HCT116 (cell line): ENCODE data around the gene PPM1D. TPM values are rescaled to one million over a fixed set of nuclear protein-coding genes. Genes with fewer than 3 reads are reported as not detected.

Experiments
- ATAC-seq: fragments of 200-7000 bp; cut with Tn5 transposase; 2 replicates; pipeline ENCODE4 v1.9.1; 2020; ENCODE audit warnings: mild to moderate bottlenecking, moderate library complexity
- BruUV-seq: library from RNA; stranded (reverse); fragments of 400-500 nt; replicated peaks from 2 replicates; lab custom pipeline; 2021; lab: Mats Ljungman, UMichigan
- CTCF ChIA-PET: fragments of 300-600 bp; sonication (Branson Sonifier 250); formaldehyde crosslinking; loops from one replicate; lab custom pipeline; 2021; ENCODE audit warnings: antibody characterized with exemption; lab: Charles Lee
- POLR2A ChIA-PET: fragments of 300-600, 350-600 bp; sonication (Branson Sonifier 250); formaldehyde crosslinking; loops from one replicate; lab custom pipeline; 2021; ENCODE audit warnings: antibody characterized with exemption; lab: Charles Lee
- RAD21 ChIA-PET, 2 experiments: fragments of 300-600 bp; sonication (Branson Sonifier 250); formaldehyde crosslinking; loops; one replicate each; lab custom pipeline; 2023; ENCODE audit warnings: low total read pairs in 2 of 2; ENCODE audit not compliant: uncharacterized antibody in 2 of 2, unreplicated experiment in 2 of 2, low non-redundant PET in 1 of 2; lab: Charles Lee
- DNase-seq: peaks from one replicate; pipeline ENCODE4 v3.0.0-alpha.2; 2010; ENCODE audit warnings: low read depth, low spot score
- H2AFZ ChIP-seq: fragments of 200-600 bp; shearing (Covaris generic), sonication (generic); 2 replicates; pipeline ENCODE4 v1.6.1; 2017; ENCODE audit warnings: low read depth, mixed run types, mixed read lengths, antibody characterized with exemption, low read length; ENCODE audit not compliant: poor library complexity, severe bottlenecking
- H3K27ac ChIP-seq: 2 replicates; pipeline ENCODE4 v1.5.1; 2012; ENCODE audit warnings: low read depth, low read length
- H3K27me3 ChIP-seq: fragments of 200-600 bp; sonication (generic); 2 replicates; pipeline ENCODE4 v1.6.1; 2016; ENCODE audit warnings: mixed run types, low read length, mixed read lengths; ENCODE audit not compliant: insufficient read depth
- H3K36me3 ChIP-seq, 2 experiments: fragments of 200-500 bp in 1 of 2; fragments of 200-600 bp in 1 of 2; sonication (Bioruptor generic) in 1 of 2; sonication (generic) in 1 of 2; 2 replicates each; pipeline versions ENCODE4 v1.5.1 to v1.6.1; 2014 to 2016; ENCODE audit warnings: low read length in 2 of 2, inconsistent platforms in 1 of 2, mixed read lengths in 1 of 2, mixed run types in 1 of 2; ENCODE audit not compliant: insufficient read depth in 2 of 2, control insufficient read depth in 1 of 2
- H3K4me1 ChIP-seq, 2 experiments: fragments of 200-600 bp in 1 of 2; sonication (generic) in 1 of 2; 2 replicates each; pipeline versions ENCODE4 v1.5.1 to v1.6.1; 2012 to 2017; ENCODE audit warnings: low read length in 2 of 2, inconsistent platforms in 1 of 2, mild to moderate bottlenecking in 1 of 2, mixed read lengths in 1 of 2, mixed run types in 1 of 2, moderate library complexity in 1 of 2; ENCODE audit not compliant: insufficient read depth in 2 of 2, control insufficient read depth in 1 of 2
- H3K4me2 ChIP-seq: fragments of 200-600 bp; sonication (generic); 2 replicates; pipeline ENCODE4 v1.6.1; 2017; ENCODE audit warnings: mixed run types, low read length, mixed read lengths
- H3K4me3 ChIP-seq, 2 experiments: fragments of 200-600 bp in 1 of 2; sonication (generic) in 1 of 2; replicated peaks in 1 of 2; 2 replicates each; pipeline ENCODE4 v1.5.1; 2011 to 2016; ENCODE audit warnings: low read length in 2 of 2, control low read depth in 1 of 2, low read depth in 1 of 2, mild to moderate bottlenecking in 1 of 2, mixed read lengths in 1 of 2, mixed run types in 1 of 2
- H3K79me2 ChIP-seq: fragments of 200-600 bp; sonication (generic); 2 replicates; pipeline ENCODE4 v1.6.1; 2017; ENCODE audit warnings: mild to moderate bottlenecking, mixed run types, low read length, moderate library complexity, mixed read lengths; ENCODE audit not compliant: insufficient read depth
- H3K9ac ChIP-seq: fragments of 200-600 bp; sonication (generic); 2 replicates; pipeline ENCODE4 v1.6.1; 2016; ENCODE audit warnings: low read length, mixed read lengths
- H3K9me2 ChIP-seq: fragments of 200-600 bp; sonication (generic), shearing (Covaris generic); 2 replicates; pipeline ENCODE4 v1.6.1; 2017; ENCODE audit warnings: mixed run types, mild to moderate bottlenecking, moderate library complexity; ENCODE audit not compliant: insufficient read depth
- H3K9me3 ChIP-seq, 2 experiments: fragments of 200-500 bp in 1 of 2; fragments of 200-600 bp in 1 of 2; sonication (Bioruptor generic) in 1 of 2; sonication (generic) in 1 of 2; 2 replicates each; pipeline ENCODE4 v1.6.1; 2014 to 2017; ENCODE audit warnings: low read length in 2 of 2, mixed read lengths in 2 of 2, inconsistent platforms in 1 of 2, low read depth in 1 of 2, mild to moderate bottlenecking in 1 of 2, mixed run types in 1 of 2, moderate library complexity in 1 of 2; ENCODE audit not compliant: control insufficient read depth in 1 of 2, insufficient read depth in 1 of 2
- H4K20me1 ChIP-seq: fragments of 200-600 bp; sonication (generic), shearing (Covaris generic); 2 replicates; pipeline ENCODE4 v1.6.1; 2017; ENCODE audit warnings: mixed run types, mild to moderate bottlenecking, moderate library complexity; ENCODE audit not compliant: insufficient read depth
- ATF3 ChIP-seq: IDR thresholded peaks from 2 replicates; pipeline ENCODE4 v1.6.1; 2012
- CEBPB ChIP-seq: IDR thresholded peaks from 2 replicates; pipeline ENCODE4 v1.6.1; 2012; ENCODE audit warnings: low read depth
- CTCF ChIP-seq, 3 experiments: fragments of 200-600 bp in 1 of 3; sonication (generic) in 1 of 3; IDR thresholded peaks in 2 of 3; conservative IDR thresholded peaks in 1 of 3; 2 replicates each; pipeline ENCODE4 v1.5.1; 2012 to 2017; ENCODE audit warnings: low read depth in 2 of 3, low read length in 2 of 3, antibody characterized with exemption in 1 of 3, borderline replicate concordance in 1 of 3, control low read depth in 1 of 3, mild to moderate bottlenecking in 1 of 3, mixed read lengths in 1 of 3, mixed run types in 1 of 3, moderate library complexity in 1 of 3; ENCODE audit not compliant: insufficient read depth in 1 of 3
- EZH2phosphoT487 ChIP-seq: fragments of 200-600 bp; IDR thresholded peaks from 2 replicates; pipeline ENCODE4 v1.6.1; 2018; ENCODE audit warnings: antibody characterized with exemption, borderline replicate concordance
- POLR2A ChIP-seq: IDR thresholded peaks from 2 replicates; pipeline ENCODE4 v1.7.0; 2011; ENCODE audit warnings: borderline replicate concordance; ENCODE audit not compliant: insufficient read depth, insufficient read length; ENCODE audit errors: extremely low read depth
- RAD21 ChIP-seq: IDR thresholded peaks from 2 replicates; pipeline ENCODE4 v1.6.1; 2012; ENCODE audit warnings: low read depth, mild to moderate bottlenecking
- SIN3A ChIP-seq: IDR thresholded peaks from 2 replicates; pipeline ENCODE4 v1.6.1; 2012; ENCODE audit warnings: low read depth
- SP1 ChIP-seq: IDR thresholded peaks from 2 replicates; pipeline ENCODE4 v1.6.1; 2012; ENCODE audit warnings: low read depth
- SRF ChIP-seq: IDR thresholded peaks from 2 replicates; pipeline ENCODE4 v1.6.1; 2012; ENCODE audit warnings: low read depth
- TCF7L2 ChIP-seq: IDR thresholded peaks from 2 replicates; pipeline ENCODE4 v1.7.0; 2011; ENCODE audit warnings: borderline replicate concordance, inconsistent platforms; ENCODE audit not compliant: insufficient read depth, insufficient read length; ENCODE audit errors: extremely low read depth
- ZFX ChIP-seq: fragments of 450-650 bp; IDR thresholded peaks from 2 replicates; pipeline ENCODE4 v1.6.1; 2017
- intact Hi-C: fragments of 100-400 bp; cut with micrococcal nuclease; formaldehyde crosslinking; loops from 2 replicates; pipeline ENCODE4 v1.10.0; 2022
- total RNA-seq: library from RNA; stranded (reverse); gene quantifications from one replicate; pipeline ENCODE4 v1.2.1, GENCODE V29; 2021; ENCODE audit not compliant: unreplicated experiment

Gene PPM1D
- total RNA-seq, 1 experiment from 2014 or later = 29.1 TPM

- peaks cover 18 to 41% of the 10 kb centered on the region in 2 experiments for H3K4me1 ChIP-seq
- RAD21 ChIA-PET = no interaction called here
- no peaks in the 10 kb centered on the region for H3K36me3 ChIP-seq
- no peak overlapping the region for H3K4me3 ChIP-seq
- H3K79me2 ChIP-seq = peaks cover 93% of the 10 kb centered on the region
- H3K9me3 ChIP-seq = no peaks in the 10 kb centered on the region
- intact Hi-C loops = loop anchor here (10.0 kb wide), 1 partner anchor 460 kb away; the partner anchor contains the start of gene CA4
- H3K9me2 ChIP-seq = no peaks in the 10 kb centered on the region
- H3K4me2 ChIP-seq = peak overlapping the region; percentile 57
- TF ChIP-seq POLR2A (no peak), SP1 (no peak), ATF3 (no peak)
- TF ChIP-seq, all 23 proteins: peak for 0
- BruUV-seq = no TSS peak
- Histone ChIP-seq H4K20me1 (peaks cover 17% of the 10 kb centered on the region; the same call in 1 of the 2 replicates), H2AFZ (no peak overlapping the region), H3K9ac (no peak overlapping the region), H3K27ac (peak overlapping the region; percentile 6; the same call in 1 of the 2 replicates), H3K27me3 (no peaks in the 10 kb centered on the region)
- DNase-seq (peak; percentile 29), ATAC-seq (no peak; the same call in 1 of the 2 replicates)
- CTCF ChIA-PET = interaction anchor here (1.0 to 1.2 kb wide), 2 partner anchors 11 to 19 kb away, joined by 3 to 4 read pairs; no protein-coding TSS in a partner anchor
- POLR2A ChIA-PET = no interaction called here
These were observed 4.8 kb downstream of the PPM1D start for GRCh38 chr17:60604686-60605334.

- ChIA-PET POLR2A (no interaction called here), RAD21 (no interaction called here)
These were observed 6.0 kb downstream of the PPM1D start for GRCh38 chr17:60606036-60606435.

More at GRCh38 chr17:60606036-60606435, 6.0 kb downstream of the PPM1D start:
- Histone ChIP-seq H3K27me3 (no peaks in the 10 kb centered on the region), H3K4me3 (no peak overlapping the region), H3K9ac (no peak overlapping the region), H3K4me2 (no peak overlapping the region), H3K36me3 (no peaks in the 10 kb centered on the region), H3K9me2 (no peaks in the 10 kb centered on the region), H3K79me2 (peaks cover 99% of the 10 kb centered on the region), H3K27ac (no peak overlapping the region), H2AFZ (no peak overlapping the region), H3K9me3 (no peaks in the 10 kb centered on the region), H3K4me1 (peaks cover 18 to 41% of the 10 kb centered on the region in 2 experiments), H4K20me1 (peaks cover 17% of the 10 kb centered on the region; the same call in 1 of the 2 replicates)
- CTCF ChIA-PET = no interaction called here
- no peak for TF ChIP-seq SRF
- TF ChIP-seq RAD21 = no peak
- no peak for TF ChIP-seq CTCF (IDR thresholded peaks at IDR 0.05 in 2 of 3, conservative IDR thresholded peaks at IDR 0.05 in 1 of 3; ENCODE audit: borderline replicate concordance in 1 of 3, insufficient read depth in 1 of 3, low read depth in 2 of 3, low read length in 2 of 3)
- no peak for TF ChIP-seq SIN3A
- no peak for TF ChIP-seq EZH2phosphoT487
- TF ChIP-seq ATF3 = no peak
- TF ChIP-seq CEBPB = no peak
- no peak for TF ChIP-seq TCF7L2
- TF ChIP-seq ZFX = no peak
- intact Hi-C loops = loop anchor here (10.0 kb wide), 1 partner anchor 461 kb away; the partner anchor contains the start of gene CA4
- DNase-seq (no peak), ATAC-seq (no peak)
- no TSS peak for BruUV-seq
